HCEC 1CT (cell line): Measurements from ENCODE around the gene KCNH2.

Experiments
- DNase-seq: peaks from one replicate; pipeline ENCODE4 v3.0.0-alpha.2; 2017

The KCNH2 gene

GRCh38 chr7:150959081-150959480, 19.0 kb downstream of the KCNH2 start:
- DNase-seq: no peak

- DNase-seq: no peak
These were observed 19.5 kb downstream of the KCNH2 start for GRCh38 chr7:150958597-150958996.

- DNase-seq: no peak
These were observed 20.0 kb downstream of the KCNH2 start for GRCh38 chr7:150958062-150958552.

- no peak for DNase-seq
These were observed 20.7 kb downstream of the KCNH2 start for GRCh38 chr7:150957133-150958020.

- DNase-seq: no peak
These were observed 21.6 kb downstream of the KCNH2 start for GRCh38 chr7:150956395-150957132.

- no peak for DNase-seq
These were observed 22.4 kb downstream of the KCNH2 start for GRCh38 chr7:150955519-150956394.

- no peak for DNase-seq
These were observed 23.1 kb downstream of the KCNH2 start for GRCh38 chr7:150954986-150955518.

GRCh38 chr7:150954201-150954985, 23.7 kb downstream of the KCNH2 start:
- no peak for DNase-seq

GRCh38 chr7:150953061-150953997, 24.8 kb downstream of the KCNH2 start:
- DNase-seq: no peak

GRCh38 chr7:150952331-150953050, 25.6 kb downstream of the KCNH2 start:
- DNase-seq: no peak

- DNase-seq: no peak
These were observed 26.6 kb downstream of the KCNH2 start for GRCh38 chr7:150951521-150951920.

- no peak for DNase-seq
These were observed 27.0 kb downstream of the KCNH2 start for GRCh38 chr7:150951181-150951520.

GRCh38 chr7:150950496-150951180, 27.5 kb downstream of the KCNH2 start:
- DNase-seq: no peak

- no peak for DNase-seq
These were observed 28.1 kb downstream of the KCNH2 start for GRCh38 chr7:150949971-150950491.

GRCh38 chr7:150949564-150949963, 28.6 kb downstream of the KCNH2 start:
- DNase-seq: no peak

- DNase-seq: no peak
These were observed 29.3 kb downstream of the KCNH2 start for GRCh38 chr7:150948791-150949251.

- DNase-seq: no peak
These were observed 30.1 kb downstream of the KCNH2 start for GRCh38 chr7:150947761-150948651.

- no peak for DNase-seq
These were observed 30.8 kb downstream of the KCNH2 start for GRCh38 chr7:150947241-150947745.
